HG03439 (cell line): ENCODE data around the gene C3orf49.

Experiments
- ATAC-seq: cut with Tn5 transposase; IDR thresholded peaks from one replicate; pipeline ENCODE4 v1.9.1; 2021; ENCODE audit warnings: mild to moderate bottlenecking, moderate library complexity; ENCODE audit not compliant: unreplicated experiment

Gene C3orf49

GRCh38 chr3:63878394-63879060 lies 59.4 kb downstream of the C3orf49 start:
- no peak for ATAC-seq

GRCh38 chr3:63880653-63881052 lies 61.6 kb downstream of the C3orf49 start:
- no peak for ATAC-seq

GRCh38 chr3:63886858-63887257 lies 67.8 kb downstream of the C3orf49 start:
- ATAC-seq, result no peak

GRCh38 chr3:63891518-63891917 lies 72.4 kb downstream of the C3orf49 start:
- no peak for ATAC-seq

- no peak for ATAC-seq
Observed at GRCh38 chr3:63892773-63893352, 73.8 kb downstream of the C3orf49 start.

GRCh38 chr3:63895422-63896189 lies 76.5 kb downstream of the C3orf49 start:
- no peak for ATAC-seq

GRCh38 chr3:63896332-63897030 lies 77.4 kb downstream of the C3orf49 start:
- no peak for ATAC-seq
